GM23338 (cell line): ENCODE results near the gene CRX. TPM values are rescaled to one million over a fixed set of nuclear protein-coding genes. Genes with fewer than 3 reads are reported as not detected.
A peak's percentile ranks its signal among the peaks of the same experiment; 100 is the strongest.

ENCODE experiments used
- ATAC-seq: fragments of 200-7000 bp; cut with Tn5 transposase; 3 replicates; pipeline ENCODE4 v1.9.1; 2020
- DNase-seq: peaks from one replicate; pipeline ENCODE4 v3.0.0-alpha.2; 2015; ENCODE audit warnings: low spot score
- H2AFZ ChIP-seq: fragments of 200-600 bp; sonication (generic); 2 replicates; pipeline ENCODE4 v1.8.0; 2016; ENCODE audit warnings: antibody characterized with exemption, mild to moderate bottlenecking, moderate library complexity
- H3F3A ChIP-seq: fragments of 200-600 bp; sonication (generic); replicated peaks from 2 replicates; pipeline ENCODE4 v1.8.0; 2017; ENCODE audit warnings: antibody characterized with exemption, mixed run types, low read depth
- H3K27ac ChIP-seq: fragments of 200-600 bp; sonication (generic); 2 replicates; pipeline ENCODE4 v1.6.1; 2016; ENCODE audit warnings: low read depth
- H3K27me3 ChIP-seq: fragments of 200-600 bp; sonication (generic); 2 replicates; pipeline ENCODE4 v1.8.0; 2016; ENCODE audit warnings: mild to moderate bottlenecking, mixed run types, moderate library complexity; ENCODE audit not compliant: insufficient read depth
- H3K36me3 ChIP-seq: fragments of 200-600 bp; sonication (generic); 2 replicates; pipeline ENCODE4 v1.8.0; 2016; ENCODE audit warnings: mild to moderate bottlenecking; ENCODE audit not compliant: insufficient read depth
- H3K4me1 ChIP-seq: fragments of 200-600 bp; sonication (generic); 2 replicates; pipeline ENCODE4 v1.8.0; 2016; ENCODE audit warnings: mild to moderate bottlenecking, moderate library complexity; ENCODE audit not compliant: insufficient read depth
- H3K4me2 ChIP-seq: fragments of 200-600 bp; sonication (generic); 2 replicates; pipeline ENCODE4 v1.7.1; 2017; ENCODE audit warnings: mixed run types
- H3K4me3 ChIP-seq: fragments of 200-600 bp; sonication (generic); 2 replicates; pipeline ENCODE4 v1.6.1; 2016; ENCODE audit warnings: mixed run types
- H3K79me2 ChIP-seq: fragments of 200-600 bp; sonication (generic); replicated peaks from 2 replicates; pipeline ENCODE4 v1.8.0; 2017; ENCODE audit warnings: mild to moderate bottlenecking; ENCODE audit not compliant: insufficient read depth
- H3K9me2 ChIP-seq: fragments of 200-600 bp; sonication (generic); 2 replicates; pipeline ENCODE4 v1.8.0; 2017; ENCODE audit not compliant: insufficient read depth
- H4K20me1 ChIP-seq: fragments of 200-600 bp; sonication (generic); replicated peaks from 2 replicates; pipeline ENCODE4 v1.8.0; 2017; ENCODE audit warnings: mild to moderate bottlenecking; ENCODE audit not compliant: insufficient read depth
- H3K27ac Mint-ChIP-seq: 2 replicates; pipeline ENCODE4 v1.8.0; 2020; ENCODE audit warnings: inconsistent platforms, mild to moderate bottlenecking, moderate library complexity, mixed read lengths
- H3K27me3 Mint-ChIP-seq: 3 replicates; pipeline ENCODE4 v1.8.0; 2022; ENCODE audit warnings: low read depth, mild to moderate bottlenecking, moderate library complexity, mixed read lengths, inconsistent platforms; ENCODE audit not compliant: insufficient read depth, poor library complexity
- H3K36me3 Mint-ChIP-seq: 3 replicates; pipeline ENCODE4 v1.8.0; 2021; ENCODE audit warnings: low read depth, mild to moderate bottlenecking, inconsistent platforms, moderate library complexity, mixed read lengths
- H3K4me1 Mint-ChIP-seq: 3 replicates; pipeline ENCODE4 v1.8.0; 2020; ENCODE audit warnings: mild to moderate bottlenecking, inconsistent platforms, mixed read lengths
- H3K4me3 Mint-ChIP-seq: 3 replicates; pipeline ENCODE4 v1.8.0; 2021; ENCODE audit warnings: moderate library complexity, mild to moderate bottlenecking, inconsistent platforms, mixed read lengths
- H3K9me3 Mint-ChIP-seq: 3 replicates; pipeline ENCODE4 v1.8.0; 2020; ENCODE audit warnings: moderate library complexity, mild to moderate bottlenecking, inconsistent platforms, mixed read lengths
- CREB1 ChIP-seq: fragments of 250-450 bp; sonication (Bioruptor Pico); IDR thresholded peaks from 2 replicates; pipeline ENCODE4 v1.5.0; 2020; ENCODE audit warnings: low read depth, mild to moderate bottlenecking, moderate library complexity
- EZH2 ChIP-seq: fragments of 200-600 bp; sonication (generic); IDR thresholded peaks from one replicate; pipeline ENCODE4 v1.8.0; 2017; ENCODE audit warnings: antibody characterized with exemption, mild to moderate bottlenecking, low read depth; ENCODE audit not compliant: unreplicated experiment
- EZH2phosphoT487 ChIP-seq: fragments of 200-600 bp; sonication (generic); IDR thresholded peaks from one replicate; pipeline ENCODE4 v1.8.1; 2018; ENCODE audit warnings: antibody characterized with exemption; ENCODE audit not compliant: unreplicated experiment
- JUNB ChIP-seq: IDR thresholded peaks from one replicate; pipeline ENCODE4 v1.6.1; 2016; ENCODE audit warnings: antibody characterized with exemption; ENCODE audit not compliant: unreplicated experiment
- NANOG ChIP-seq: IDR thresholded peaks from 2 replicates; pipeline ENCODE4 v1.6.1; 2016; ENCODE audit warnings: antibody characterized with exemption, borderline replicate concordance
- POLR2AphosphoS5 ChIP-seq: IDR thresholded peaks from 2 replicates; pipeline ENCODE4 v1.6.1; 2016; ENCODE audit warnings: antibody characterized with exemption, low read depth
- STAT1 ChIP-seq: IDR thresholded peaks from one replicate; pipeline ENCODE4 v1.6.1; 2016; ENCODE audit warnings: antibody characterized with exemption; ENCODE audit not compliant: unreplicated experiment
- ZNF114 ChIP-seq: fragments of 250-450 bp; sonication (Bioruptor Pico); IDR thresholded peaks from 2 replicates; pipeline ENCODE4 v1.5.0; 2020; ENCODE audit warnings: mild to moderate bottlenecking, moderate library complexity
- ZNF331 ChIP-seq: fragments of 250-450 bp; sonication (Bioruptor Pico); IDR thresholded peaks from 2 replicates; pipeline ENCODE4 v1.5.0; 2020; ENCODE audit warnings: low read depth, mild to moderate bottlenecking, moderate library complexity
- polyA plus RNA-seq: library from polyadenylated mRNA; unstranded; fragments of >200 nt; fragmentation: Nextera tagmentation; extraction: Ambion mirVana; gene quantifications from 2 replicates; pipeline ENCODE4 v1.2.1, GENCODE V29; 2016
- total RNA-seq: library from RNA; depleted of rRNA; stranded (reverse); fragments of >200 nt; shearing (Covaris generic); gene quantifications from 2 replicates; pipeline ENCODE4 v1.2.3, GENCODE V29; 2014
- TF ChIP-seq, protein P1 (sequence below), 2 experiments: fragments of 200-600 bp in 1 of 2; sonication (generic) in 1 of 2; conservative IDR thresholded peaks; 2 replicates each; pipeline versions ENCODE4 v1.5.1 to v1.6.1; 2016 to 2017; ENCODE audit warnings: antibody characterized with exemption in 2 of 2, low read depth in 2 of 2, mild to moderate bottlenecking in 2 of 2, moderate library complexity in 1 of 2
- TF ChIP-seq, protein P2 (sequence below): fragments of 250-450 bp; sonication (Bioruptor Pico); IDR thresholded peaks from 2 replicates; pipeline ENCODE4 v1.5.0; 2020; ENCODE audit warnings: mild to moderate bottlenecking, moderate library complexity
- TF ChIP-seq, protein P3 (sequence below): IDR thresholded peaks from one replicate; pipeline ENCODE4 v1.6.1; 2018; ENCODE audit warnings: antibody characterized with exemption; ENCODE audit not compliant: unreplicated experiment
- TF ChIP-seq, protein P4 (sequence below): IDR thresholded peaks from 2 replicates; pipeline ENCODE4 v1.6.1; 2016; ENCODE audit warnings: antibody characterized with exemption

The CRX gene
- total and polyA plus RNA-seq, 2 experiments from 2014 or later, result 0.15 TPM; not detected in 1

DNA sequence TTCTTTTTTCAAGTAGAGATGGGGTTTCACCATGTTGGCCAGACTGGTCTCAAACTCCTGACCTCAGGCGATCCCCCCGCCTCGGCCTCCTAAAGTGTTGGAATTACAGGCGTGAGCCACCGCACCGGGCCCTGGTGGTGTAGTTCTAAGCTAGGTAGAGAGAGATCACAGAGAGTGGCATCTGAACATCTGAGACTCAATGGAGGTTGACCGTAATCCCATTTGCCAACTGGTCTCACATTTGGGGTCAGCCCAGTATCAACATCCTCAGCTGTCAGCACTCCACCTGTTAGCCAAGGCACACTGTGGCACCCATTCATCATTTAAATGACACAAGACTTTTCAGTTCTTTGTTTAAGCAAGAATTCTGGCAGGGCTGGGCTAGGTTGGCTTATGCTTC, 35.2 kb upstream of the CRX start:
- Histone ChIP-seq H3K4me3 (no peak overlapping the region), H4K20me1 (peaks cover 7% of the 10 kb centered on the region; the same call in 1 of the 2 replicates), H3K79me2 (0 out of 2 replicates have a peak, but pooled peaks cover 4% of the 10 kb centered on the region), H3K4me1 (0 out of 2 replicates have a peak, but pooled peaks cover 18% of the 10 kb centered on the region), H3K9me2 (no peaks in the 10 kb centered on the region), H2AFZ (no peak overlapping the region), H3K4me2 (no peak overlapping the region), H3K27me3 (no peaks in the 10 kb centered on the region), H3K27ac (peak overlapping the region; percentile 83; the same call in 1 of the 2 replicates), H3K36me3 (peaks cover 10% of the 10 kb centered on the region; the same call in 1 of the 2 replicates), H3F3A (peaks cover 36% of the 10 kb centered on the region; the same call in 1 of the 2 replicates)
- H3K27ac Mint-ChIP-seq, result no peak overlapping the region
- peaks cover 2% of the 10 kb centered on the region; the same call in 1 of the 3 replicates for H3K9me3 Mint-ChIP-seq
- ATAC-seq (no peak), DNase-seq (peak; percentile 49)
- peaks cover 7% of the 10 kb centered on the region for H3K4me1 Mint-ChIP-seq
- peaks cover 12% of the 10 kb centered on the region for H3K27me3 Mint-ChIP-seq
- peaks cover 48% of the 10 kb centered on the region for H3K36me3 Mint-ChIP-seq
- H3K4me3 Mint-ChIP-seq, result no peak overlapping the region
- no peak for TF ChIP-seq ZNF331 (CRISPR knock-in tag)
- TF ChIP-seq, protein P1, sequence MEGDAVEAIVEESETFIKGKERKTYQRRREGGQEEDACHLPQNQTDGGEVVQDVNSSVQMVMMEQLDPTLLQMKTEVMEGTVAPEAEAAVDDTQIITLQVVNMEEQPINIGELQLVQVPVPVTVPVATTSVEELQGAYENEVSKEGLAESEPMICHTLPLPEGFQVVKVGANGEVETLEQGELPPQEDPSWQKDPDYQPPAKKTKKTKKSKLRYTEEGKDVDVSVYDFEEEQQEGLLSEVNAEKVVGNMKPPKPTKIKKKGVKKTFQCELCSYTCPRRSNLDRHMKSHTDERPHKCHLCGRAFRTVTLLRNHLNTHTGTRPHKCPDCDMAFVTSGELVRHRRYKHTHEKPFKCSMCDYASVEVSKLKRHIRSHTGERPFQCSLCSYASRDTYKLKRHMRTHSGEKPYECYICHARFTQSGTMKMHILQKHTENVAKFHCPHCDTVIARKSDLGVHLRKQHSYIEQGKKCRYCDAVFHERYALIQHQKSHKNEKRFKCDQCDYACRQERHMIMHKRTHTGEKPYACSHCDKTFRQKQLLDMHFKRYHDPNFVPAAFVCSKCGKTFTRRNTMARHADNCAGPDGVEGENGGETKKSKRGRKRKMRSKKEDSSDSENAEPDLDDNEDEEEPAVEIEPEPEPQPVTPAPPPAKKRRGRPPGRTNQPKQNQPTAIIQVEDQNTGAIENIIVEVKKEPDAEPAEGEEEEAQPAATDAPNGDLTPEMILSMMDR (conservative IDR thresholded peaks at IDR 0.05; ENCODE audit: low read depth in 2 of 2), result no peak
- no peak for TF ChIP-seq CREB1 (CRISPR knock-in tag)
- no peak for TF ChIP-seq NANOG
- TF ChIP-seq, protein P2, sequence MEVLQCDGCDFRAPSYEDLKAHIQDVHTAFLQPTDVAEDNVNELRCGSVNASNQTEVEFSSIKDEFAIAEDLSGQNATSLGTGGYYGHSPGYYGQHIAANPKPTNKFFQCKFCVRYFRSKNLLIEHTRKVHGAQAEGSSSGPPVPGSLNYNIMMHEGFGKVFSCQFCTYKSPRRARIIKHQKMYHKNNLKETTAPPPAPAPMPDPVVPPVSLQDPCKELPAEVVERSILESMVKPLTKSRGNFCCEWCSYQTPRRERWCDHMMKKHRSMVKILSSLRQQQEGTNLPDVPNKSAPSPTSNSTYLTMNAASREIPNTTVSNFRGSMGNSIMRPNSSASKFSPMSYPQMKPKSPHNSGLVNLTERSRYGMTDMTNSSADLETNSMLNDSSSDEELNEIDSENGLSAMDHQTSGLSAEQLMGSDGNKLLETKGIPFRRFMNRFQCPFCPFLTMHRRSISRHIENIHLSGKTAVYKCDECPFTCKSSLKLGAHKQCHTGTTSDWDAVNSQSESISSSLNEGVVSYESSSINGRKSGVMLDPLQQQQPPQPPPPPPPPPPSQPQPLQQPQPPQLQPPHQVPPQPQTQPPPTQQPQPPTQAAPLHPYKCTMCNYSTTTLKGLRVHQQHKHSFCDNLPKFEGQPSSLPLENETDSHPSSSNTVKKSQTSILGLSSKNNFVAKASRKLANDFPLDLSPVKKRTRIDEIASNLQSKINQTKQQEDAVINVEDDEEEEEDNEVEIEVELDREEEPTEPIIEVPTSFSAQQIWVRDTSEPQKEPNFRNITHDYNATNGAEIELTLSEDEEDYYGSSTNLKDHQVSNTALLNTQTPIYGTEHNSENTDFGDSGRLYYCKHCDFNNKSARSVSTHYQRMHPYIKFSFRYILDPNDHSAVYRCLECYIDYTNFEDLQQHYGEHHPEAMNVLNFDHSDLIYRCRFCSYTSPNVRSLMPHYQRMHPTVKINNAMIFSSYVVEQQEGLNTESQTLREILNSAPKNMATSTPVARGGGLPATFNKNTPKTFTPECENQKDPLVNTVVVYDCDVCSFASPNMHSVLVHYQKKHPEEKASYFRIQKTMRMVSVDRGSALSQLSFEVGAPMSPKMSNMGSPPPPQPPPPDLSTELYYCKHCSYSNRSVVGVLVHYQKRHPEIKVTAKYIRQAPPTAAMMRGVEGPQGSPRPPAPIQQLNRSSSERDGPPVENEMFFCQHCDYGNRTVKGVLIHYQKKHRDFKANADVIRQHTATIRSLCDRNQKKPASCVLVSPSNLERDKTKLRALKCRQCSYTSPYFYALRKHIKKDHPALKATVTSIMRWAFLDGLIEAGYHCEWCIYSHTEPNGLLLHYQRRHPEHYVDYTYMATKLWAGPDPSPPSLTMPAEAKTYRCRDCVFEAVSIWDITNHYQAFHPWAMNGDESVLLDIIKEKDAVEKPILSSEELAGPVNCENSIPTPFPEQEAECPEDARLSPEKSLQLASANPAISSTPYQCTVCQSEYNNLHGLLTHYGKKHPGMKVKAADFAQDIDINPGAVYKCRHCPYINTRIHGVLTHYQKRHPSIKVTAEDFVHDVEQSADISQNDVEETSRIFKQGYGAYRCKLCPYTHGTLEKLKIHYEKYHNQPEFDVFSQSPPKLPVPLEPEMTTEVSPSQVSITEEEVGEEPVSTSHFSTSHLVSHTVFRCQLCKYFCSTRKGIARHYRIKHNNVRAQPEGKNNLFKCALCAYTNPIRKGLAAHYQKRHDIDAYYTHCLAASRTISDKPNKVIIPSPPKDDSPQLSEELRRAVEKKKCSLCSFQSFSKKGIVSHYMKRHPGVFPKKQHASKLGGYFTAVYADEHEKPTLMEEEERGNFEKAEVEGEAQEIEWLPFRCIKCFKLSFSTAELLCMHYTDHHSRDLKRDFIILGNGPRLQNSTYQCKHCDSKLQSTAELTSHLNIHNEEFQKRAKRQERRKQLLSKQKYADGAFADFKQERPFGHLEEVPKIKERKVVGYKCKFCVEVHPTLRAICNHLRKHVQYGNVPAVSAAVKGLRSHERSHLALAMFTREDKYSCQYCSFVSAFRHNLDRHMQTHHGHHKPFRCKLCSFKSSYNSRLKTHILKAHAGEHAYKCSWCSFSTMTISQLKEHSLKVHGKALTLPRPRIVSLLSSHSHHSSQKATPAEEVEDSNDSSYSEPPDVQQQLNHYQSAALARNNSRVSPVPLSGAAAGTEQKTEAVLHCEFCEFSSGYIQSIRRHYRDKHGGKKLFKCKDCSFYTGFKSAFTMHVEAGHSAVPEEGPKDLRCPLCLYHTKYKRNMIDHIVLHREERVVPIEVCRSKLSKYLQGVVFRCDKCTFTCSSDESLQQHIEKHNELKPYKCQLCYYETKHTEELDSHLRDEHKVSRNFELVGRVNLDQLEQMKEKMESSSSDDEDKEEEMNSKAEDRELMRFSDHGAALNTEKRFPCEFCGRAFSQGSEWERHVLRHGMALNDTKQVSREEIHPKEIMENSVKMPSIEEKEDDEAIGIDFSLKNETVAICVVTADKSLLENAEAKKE (CRISPR knock-in tag), result no peak
- no peak for TF ChIP-seq JUNB
- TF ChIP-seq, protein P3, sequence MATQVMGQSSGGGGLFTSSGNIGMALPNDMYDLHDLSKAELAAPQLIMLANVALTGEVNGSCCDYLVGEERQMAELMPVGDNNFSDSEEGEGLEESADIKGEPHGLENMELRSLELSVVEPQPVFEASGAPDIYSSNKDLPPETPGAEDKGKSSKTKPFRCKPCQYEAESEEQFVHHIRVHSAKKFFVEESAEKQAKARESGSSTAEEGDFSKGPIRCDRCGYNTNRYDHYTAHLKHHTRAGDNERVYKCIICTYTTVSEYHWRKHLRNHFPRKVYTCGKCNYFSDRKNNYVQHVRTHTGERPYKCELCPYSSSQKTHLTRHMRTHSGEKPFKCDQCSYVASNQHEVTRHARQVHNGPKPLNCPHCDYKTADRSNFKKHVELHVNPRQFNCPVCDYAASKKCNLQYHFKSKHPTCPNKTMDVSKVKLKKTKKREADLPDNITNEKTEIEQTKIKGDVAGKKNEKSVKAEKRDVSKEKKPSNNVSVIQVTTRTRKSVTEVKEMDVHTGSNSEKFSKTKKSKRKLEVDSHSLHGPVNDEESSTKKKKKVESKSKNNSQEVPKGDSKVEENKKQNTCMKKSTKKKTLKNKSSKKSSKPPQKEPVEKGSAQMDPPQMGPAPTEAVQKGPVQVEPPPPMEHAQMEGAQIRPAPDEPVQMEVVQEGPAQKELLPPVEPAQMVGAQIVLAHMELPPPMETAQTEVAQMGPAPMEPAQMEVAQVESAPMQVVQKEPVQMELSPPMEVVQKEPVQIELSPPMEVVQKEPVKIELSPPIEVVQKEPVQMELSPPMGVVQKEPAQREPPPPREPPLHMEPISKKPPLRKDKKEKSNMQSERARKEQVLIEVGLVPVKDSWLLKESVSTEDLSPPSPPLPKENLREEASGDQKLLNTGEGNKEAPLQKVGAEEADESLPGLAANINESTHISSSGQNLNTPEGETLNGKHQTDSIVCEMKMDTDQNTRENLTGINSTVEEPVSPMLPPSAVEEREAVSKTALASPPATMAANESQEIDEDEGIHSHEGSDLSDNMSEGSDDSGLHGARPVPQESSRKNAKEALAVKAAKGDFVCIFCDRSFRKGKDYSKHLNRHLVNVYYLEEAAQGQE, result no peak
- no peak for TF ChIP-seq EZH2phosphoT487
- no peak for TF ChIP-seq STAT1
- no peak for TF ChIP-seq ZNF114 (CRISPR knock-in tag)
- no peak for TF ChIP-seq EZH2
- TF ChIP-seq, protein P4, sequence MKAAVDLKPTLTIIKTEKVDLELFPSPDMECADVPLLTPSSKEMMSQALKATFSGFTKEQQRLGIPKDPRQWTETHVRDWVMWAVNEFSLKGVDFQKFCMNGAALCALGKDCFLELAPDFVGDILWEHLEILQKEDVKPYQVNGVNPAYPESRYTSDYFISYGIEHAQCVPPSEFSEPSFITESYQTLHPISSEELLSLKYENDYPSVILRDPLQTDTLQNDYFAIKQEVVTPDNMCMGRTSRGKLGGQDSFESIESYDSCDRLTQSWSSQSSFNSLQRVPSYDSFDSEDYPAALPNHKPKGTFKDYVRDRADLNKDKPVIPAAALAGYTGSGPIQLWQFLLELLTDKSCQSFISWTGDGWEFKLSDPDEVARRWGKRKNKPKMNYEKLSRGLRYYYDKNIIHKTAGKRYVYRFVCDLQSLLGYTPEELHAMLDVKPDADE, result no peak
- TF ChIP-seq POLR2AphosphoS5, result no peak
